ENCODE data around the gene HSCB.
"Not testable (repeated sequence)": the region's sequence is repeated elsewhere in the genome, so short reads cannot be mapped to it uniquely, and the experiment has no call there.

DNA sequence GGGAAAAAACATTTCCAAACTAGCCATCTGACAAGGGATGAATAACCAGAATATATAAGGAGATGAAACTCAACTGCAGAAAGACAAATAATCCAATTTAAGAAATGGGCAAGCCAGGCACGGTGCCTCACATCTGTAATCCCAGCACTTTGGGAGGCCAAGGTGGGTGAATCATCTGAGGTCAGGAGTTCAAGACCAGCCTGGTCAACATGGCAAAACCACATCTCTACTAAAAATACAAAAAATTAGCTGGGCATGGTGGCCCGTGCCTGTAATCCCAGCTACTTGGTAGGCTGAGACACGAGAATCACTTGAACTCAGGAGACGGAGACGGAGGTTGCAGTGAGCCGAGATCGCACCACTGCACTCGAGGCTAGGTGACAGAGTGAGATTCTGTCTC is 3.0 kb upstream of the HSCB start:
- not testable (repeated sequence) for TF ChIP-seq CTCF, POLR2A, POLR2AphosphoS5 (IDR thresholded peaks at IDR 0.05)

All from sigmoid colon (tissue), 4 donors.